ENCODE measurements around the gene RNF214. TPM values are rescaled to one million over a fixed set of nuclear protein-coding genes. Genes with fewer than 3 reads are reported as not detected.

Gene RNF214
- polyA plus RNA-seq, 1 experiment = 15.1 TPM

DNA sequence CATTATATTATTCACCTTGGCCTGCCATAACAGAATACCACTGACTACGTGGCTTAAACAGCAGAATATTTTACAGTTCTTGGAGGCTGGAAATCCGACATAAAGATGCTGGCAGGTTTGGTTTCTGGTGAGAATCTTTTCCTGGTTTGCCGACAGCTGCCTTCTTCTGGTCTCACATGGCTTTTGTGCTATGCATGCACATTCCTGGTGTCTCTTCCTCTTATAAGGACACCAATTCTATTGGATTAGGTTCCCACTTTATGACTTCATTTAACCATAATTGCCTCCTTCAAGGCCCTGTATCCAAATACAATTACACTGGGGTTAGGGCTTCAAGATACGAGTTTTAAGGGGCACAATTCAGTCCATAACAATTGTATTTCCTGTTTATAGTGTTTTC lies 17.1 kb downstream of the RNF214 start:
- Histone ChIP-seq H3K4me3 (ENCODE audit: low read depth, low read length) (no peak overlapping the region), H3K9me3 (ENCODE audit: control insufficient read depth, insufficient read depth, low read length) (no peaks in the 10 kb centered on the region), H3K27me3 (ENCODE audit: control insufficient read depth, insufficient read depth, low read length) (no peaks in the 10 kb centered on the region), H3K27ac (ENCODE audit: low read depth, low read length) (no peak overlapping the region)
- POLR2A ChIA-PET = no interaction called here
- TF ChIP-seq CTCF (IDR thresholded peaks at IDR 0.05; ENCODE audit: low read depth, low read length) = no peak
- DNase-seq (ENCODE audit: low read depth, low spot score) = no peak
- CTCF ChIA-PET = no interaction called here

DNA sequence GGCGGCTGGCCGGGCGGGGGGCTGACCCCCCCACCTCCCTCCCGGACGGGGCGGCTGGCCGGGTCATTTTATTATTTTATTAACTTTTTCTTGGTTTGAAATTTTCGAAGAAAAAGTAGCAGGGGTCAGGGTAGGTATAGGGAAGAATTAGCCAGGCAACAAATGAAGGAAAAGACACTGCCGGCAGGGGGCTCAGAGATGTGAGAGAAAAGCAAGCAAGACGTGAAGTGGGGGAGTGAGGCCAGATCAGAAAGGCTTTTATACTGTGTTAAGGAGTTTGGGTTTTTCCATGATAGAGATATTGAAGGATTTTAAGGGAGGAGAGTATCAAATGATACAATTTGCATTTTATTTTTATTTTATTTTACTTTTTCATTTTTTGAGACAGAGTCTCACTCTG lies 19.0 kb downstream of the RNF214 start:
- no peaks in the 10 kb centered on the region for H3K27me3 ChIP-seq (ENCODE audit: control insufficient read depth, insufficient read depth, low read length)
- DNase-seq (ENCODE audit: low read depth, low spot score) = no peak
- TF ChIP-seq CTCF (IDR thresholded peaks at IDR 0.05; ENCODE audit: low read depth, low read length) = no peak
- H3K27ac ChIP-seq (ENCODE audit: low read depth, low read length) = no peak overlapping the region
- ChIA-PET POLR2A (no interaction called here), CTCF (no interaction called here)
- H3K4me3 ChIP-seq (ENCODE audit: low read depth, low read length) = no peak overlapping the region
- H3K9me3 ChIP-seq (ENCODE audit: control insufficient read depth, insufficient read depth, low read length) = no peaks in the 10 kb centered on the region

- Histone ChIP-seq H3K4me3 (ENCODE audit: low read depth, low read length) (no peak overlapping the region), H3K27me3 (ENCODE audit: control insufficient read depth, insufficient read depth, low read length) (no peaks in the 10 kb centered on the region), H3K27ac (ENCODE audit: low read depth, low read length) (no peak overlapping the region), H3K9me3 (ENCODE audit: control insufficient read depth, insufficient read depth, low read length) (no peaks in the 10 kb centered on the region)
- no peak for TF ChIP-seq CTCF (IDR thresholded peaks at IDR 0.05; ENCODE audit: low read depth, low read length)
- no peak for DNase-seq (ENCODE audit: low read depth, low spot score)
- ChIA-PET CTCF (interaction anchor here (0.6 to 1.1 kb wide), 3 partner anchors 8 to 29 kb away, joined by 3 to 9 read pairs (median 3); no protein-coding TSS in a partner anchor), POLR2A (no interaction called here)
These were observed 23.5 kb downstream of the RNF214 start for GRCh38 chr11:117255966-117256365.

GRCh38 chr11:117256573-117256972 lies 24.1 kb downstream of the RNF214 start:
- Histone ChIP-seq H3K27ac (ENCODE audit: low read depth, low read length) (no peak overlapping the region), H3K4me3 (ENCODE audit: low read depth, low read length) (no peak overlapping the region), H3K27me3 (ENCODE audit: control insufficient read depth, insufficient read depth, low read length) (no peaks in the 10 kb centered on the region), H3K9me3 (ENCODE audit: control insufficient read depth, insufficient read depth, low read length) (no peaks in the 10 kb centered on the region)
- no peak for TF ChIP-seq CTCF (IDR thresholded peaks at IDR 0.05; ENCODE audit: low read depth, low read length)
- no peak for DNase-seq (ENCODE audit: low read depth, low spot score)
- ChIA-PET POLR2A (no interaction called here), CTCF (interaction anchor here (0.6 to 1.1 kb wide), 3 partner anchors 8 to 30 kb away, joined by 3 to 9 read pairs (median 3); no protein-coding TSS in a partner anchor)

GRCh38 chr11:117258576-117258975 lies 26.1 kb downstream of the RNF214 start:
- Histone ChIP-seq H3K9me3 (ENCODE audit: control insufficient read depth, insufficient read depth, low read length) (no peaks in the 10 kb centered on the region), H3K27me3 (ENCODE audit: control insufficient read depth, insufficient read depth, low read length) (no peaks in the 10 kb centered on the region), H3K4me3 (ENCODE audit: low read depth, low read length) (no peak overlapping the region), H3K27ac (ENCODE audit: low read depth, low read length) (no peak overlapping the region)
- TF ChIP-seq CTCF (IDR thresholded peaks at IDR 0.05; ENCODE audit: low read depth, low read length) = no peak
- ChIA-PET POLR2A (no interaction called here), CTCF (interaction anchor here (1.1 kb wide), 1 partner anchor 19 kb away, joined by 3 read pairs; no protein-coding TSS in a partner anchor)
- DNase-seq (ENCODE audit: low read depth, low spot score) = no peak

Measured in AG04450 (cell line).